ENCODE measurements around the gene CREM. TPM values are rescaled to one million over a fixed set of nuclear protein-coding genes. Genes with fewer than 3 reads are reported as not detected.

CREM gene
- total RNA-seq, 1 experiment from 2014 or later, result 20.0 TPM

GRCh38 chr10:35259769-35260397, 133.2 kb downstream of the CREM start:
- Histone ChIP-seq H2AK5ac (ENCODE audit: insufficient read length, low read length) (no peak overlapping the region), H3K4me2 (ENCODE audit: insufficient read depth, insufficient read length, low read length) (no peak overlapping the region), H4K91ac (ENCODE audit: insufficient read length, low read depth, low read length) (no peak overlapping the region), H3K14ac (ENCODE audit: insufficient read depth, low read length) (no peak overlapping the region), H2BK15ac (ENCODE audit: low read depth, low read length) (0 out of 2 replicates have a peak overlapping the region, but pooled peaks have one; percentile 24), H4K5ac (ENCODE audit: insufficient read length, low read depth, low read length) (no peak overlapping the region), H3K4ac (ENCODE audit: low read depth, low read length) (no peak overlapping the region), H3K18ac (ENCODE audit: insufficient read length, low read depth, low read length) (no peak overlapping the region), H3K79me1 (ENCODE audit: insufficient read depth, low read depth, low read length, poor library complexity, severe bottlenecking) (no peaks in the 10 kb centered on the region), H3K27me3 (ENCODE audit: insufficient read depth, low read length) (no peaks in the 10 kb centered on the region), H2BK5ac (ENCODE audit: insufficient read length, low read length) (no peak overlapping the region), H4K8ac (replicated peaks; ENCODE audit: insufficient read length, low read depth, low read length) (no peak overlapping the region), H2AFZ (ENCODE audit: low read length) (peak overlapping the region; percentile 16), H4K20me1 (ENCODE audit: control insufficient read depth, insufficient read depth, insufficient read length) (no peaks in the 10 kb centered on the region), H3K27ac (ENCODE audit: insufficient read length, low read depth, low read length) (no peak overlapping the region), H3K9me3 (ENCODE audit: control insufficient read depth, low read depth, low read length) (no peaks in the 10 kb centered on the region), H3K79me2 (ENCODE audit: insufficient read depth, low read length) (no peaks in the 10 kb centered on the region), H3K23ac (ENCODE audit: insufficient read length, low read depth, low read length) (no peak overlapping the region), H3T11ph (ENCODE audit: low read length) (no peak overlapping the region), H3K4me1 (ENCODE audit: insufficient read depth, low read length) (no peaks in the 10 kb centered on the region), H2BK120ac (ENCODE audit: low read depth, low read length, poor library complexity, severe bottlenecking) (no peak overlapping the region), H3K9ac (ENCODE audit: extremely low read depth, insufficient read length, low read length) (no peak overlapping the region), H2BK12ac (ENCODE audit: insufficient read length, low read depth, low read length) (no peak overlapping the region), H3K56ac (ENCODE audit: insufficient read length, low read depth, low read length) (no peak overlapping the region), H3K23me2 (ENCODE audit: insufficient read length, low read depth, low read length, poor library complexity, severe bottlenecking) (no peaks in the 10 kb centered on the region), H2BK20ac (ENCODE audit: low read depth, low read length, poor library complexity, severe bottlenecking) (no peak overlapping the region)
- Mint-ChIP-seq H3K36me3 (ENCODE audit: insufficient read depth in 1 of 3, low read depth in 3 of 3) (peaks cover 0 to 14% (median 0%) of the 10 kb centered on the region in 3 experiments; a peak in 4 of 7 replicates), H3K4me3 (no peak overlapping the region), H3K27ac (peak overlapping the region in 2 of 3 experiments; percentile 2 to 36; a peak in 1 of 7 replicates), H3K9me3 (peaks cover 9 to 12% of the 10 kb centered on the region in 2 experiments), H3K4me1 (no peaks in the 10 kb centered on the region), H3K27me3 (ENCODE audit: low read depth) (no peaks in the 10 kb centered on the region)
- DNase-seq, result no peak
- WGBS (ENCODE audit: extremely low coverage, insufficient read length, low lambda C conversion rate), result no CpG with 5 or more reads among the region's 3 CpGs
- TF ChIP-seq CTCF (conservative IDR thresholded peaks at IDR 0.05), result no peak
